WTC11 (cell line): ENCODE data around the gene RRP8. TPM values are rescaled to one million over a fixed set of nuclear protein-coding genes. Genes with fewer than 3 reads are reported as not detected.

Experiments used
- ATAC-seq: fragments of 200-7000 bp; cut with Tn5 transposase; 2 replicates; pipeline ENCODE4 v1.10.0; 2021; ENCODE audit warnings: mild to moderate bottlenecking, moderate library complexity
- CTCF ChIA-PET: fragments of 300-600 bp; sonication (Branson Sonifier 250); formaldehyde crosslinking; loops from one replicate; lab custom pipeline; 2021; ENCODE audit warnings: antibody characterized with exemption; lab: Charles Lee
- POLR2A ChIA-PET: fragments of 350-600 bp; sonication (Branson Sonifier 250); formaldehyde crosslinking; loops from one replicate; lab custom pipeline; 2021; ENCODE audit warnings: antibody characterized with exemption; lab: Charles Lee
- DNase-seq: peaks from one replicate; pipeline ENCODE4 v3.0.0; 2021; ENCODE audit warnings: low spot score
- H3K27ac Mint-ChIP-seq: 2 replicates; pipeline ENCODE4 v1.8.0; 2021; ENCODE audit warnings: mixed read lengths
- H3K27me3 Mint-ChIP-seq: 2 replicates; pipeline ENCODE4 v1.8.0; 2021; ENCODE audit warnings: low read depth, mild to moderate bottlenecking, moderate library complexity, mixed read lengths
- H3K36me3 Mint-ChIP-seq: 2 replicates; pipeline ENCODE4 v1.8.0; 2021; ENCODE audit warnings: mixed read lengths
- H3K4me1 Mint-ChIP-seq: 2 replicates; pipeline ENCODE4 v1.8.0; 2022; ENCODE audit warnings: mixed read lengths
- H3K4me3 Mint-ChIP-seq: 2 replicates; pipeline ENCODE4 v1.8.0; 2021; ENCODE audit warnings: mild to moderate bottlenecking, moderate library complexity, mixed read lengths
- H3K9me3 Mint-ChIP-seq: 2 replicates; pipeline ENCODE4 v1.8.0; 2021; ENCODE audit warnings: mixed read lengths
- AR ChIP-seq: fragments of 250-450 bp; sonication (Bioruptor Pico); IDR thresholded peaks from 2 replicates; pipeline ENCODE4 v1.9.0; 2021; ENCODE audit warnings: mild to moderate bottlenecking
- ATF2 ChIP-seq: sonication (generic); formaldehyde crosslinking; IDR thresholded peaks from 2 replicates; pipeline ENCODE4 v1.8.1; 2022; ENCODE audit warnings: low read depth, missing genetic modification reagents, borderline replicate concordance
- CREM ChIP-seq: sonication (generic); formaldehyde crosslinking; IDR thresholded peaks from 2 replicates; pipeline ENCODE4 v1.8.1; 2022; ENCODE audit warnings: mild to moderate bottlenecking, missing genetic modification reagents, moderate library complexity
- ERG ChIP-seq: fragments of 250-450 bp; sonication (Bioruptor Pico); IDR thresholded peaks from 2 replicates; pipeline ENCODE4 v1.8.0; 2021; ENCODE audit warnings: mild to moderate bottlenecking
- MXD4 ChIP-seq: fragments of 250-450 bp; sonication (Bioruptor Pico); IDR thresholded peaks from 2 replicates; pipeline ENCODE4 v1.8.0; 2021; ENCODE audit warnings: mild to moderate bottlenecking, moderate library complexity, borderline replicate concordance
- NFE2L1 ChIP-seq: sonication (generic); formaldehyde crosslinking; IDR thresholded peaks from 2 replicates; pipeline ENCODE4 v1.8.1; 2023; ENCODE audit warnings: missing genetic modification reagents
- PREB ChIP-seq: sonication (generic); formaldehyde crosslinking; IDR thresholded peaks from 2 replicates; pipeline ENCODE4 v1.8.1; 2022; ENCODE audit warnings: mild to moderate bottlenecking, missing genetic modification reagents, moderate library complexity, borderline replicate concordance
- SMAD3 ChIP-seq: sonication (generic); formaldehyde crosslinking; IDR thresholded peaks from 2 replicates; pipeline ENCODE4 v1.8.0; 2022; ENCODE audit warnings: missing genetic modification reagents, mild to moderate bottlenecking, borderline replicate concordance
- ZMAT4 ChIP-seq: fragments of 250-450 bp; sonication (Bioruptor Pico); IDR thresholded peaks from 2 replicates; pipeline ENCODE4 v1.9.0; 2021; ENCODE audit warnings: mild to moderate bottlenecking
- ZNF281 ChIP-seq: sonication (generic); formaldehyde crosslinking; IDR thresholded peaks from 2 replicates; pipeline ENCODE4 v1.8.0; 2023; ENCODE audit warnings: mild to moderate bottlenecking, missing genetic modification reagents
- ZNF425 ChIP-seq: fragments of 250-450 bp; sonication (Bioruptor Pico); conservative IDR thresholded peaks from 2 replicates; pipeline ENCODE4 v1.9.0; 2021; ENCODE audit warnings: mild to moderate bottlenecking
- ZSCAN18 ChIP-seq: fragments of 250-450 bp; sonication (Bioruptor Pico); IDR thresholded peaks from 2 replicates; pipeline ENCODE4 v2.1.2; 2022; ENCODE audit warnings: mild to moderate bottlenecking, moderate library complexity
- total RNA-seq: library from RNA; stranded (reverse); gene quantifications from 3 replicates; pipeline ENCODE4 v1.2.3, GENCODE V29; 2021

Gene RRP8
- total RNA-seq, 1 experiment from 2014 or later: 15.0 TPM

- DNase-seq (no peak), ATAC-seq (no peak)
- CTCF ChIA-PET: no interaction called here
- peaks cover 36% of the 10 kb centered on the region for H3K27me3 Mint-ChIP-seq
- no peaks in the 10 kb centered on the region for H3K9me3 Mint-ChIP-seq
- H3K4me1 Mint-ChIP-seq: peaks cover 8% of the 10 kb centered on the region; the same call in 1 of the 2 replicates
- H3K4me3 Mint-ChIP-seq: no peak overlapping the region
- H3K36me3 Mint-ChIP-seq: no peaks in the 10 kb centered on the region
- POLR2A ChIA-PET: no interaction called here
- no peak overlapping the region for H3K27ac Mint-ChIP-seq
- TF ChIP-seq ZSCAN18 (no peak), ZMAT4 (CRISPR knock-in tag) (no peak), NFE2L1 (CRISPR knock-in tag) (no peak), ZNF281 (CRISPR knock-in tag) (no peak), SMAD3 (no peak), ZNF425 (CRISPR knock-in tag) (no peak), ERG (no peak), PREB (CRISPR knock-in tag) (no peak), MXD4 (no peak), AR (no peak), CREM (CRISPR knock-in tag) (no peak), ATF2 (no peak)
Observed at GRCh38 chr11:6633422-6634408, 30.3 kb upstream of the RRP8 start.
